ENCODE data around the gene FAM180B. TPM values are rescaled to one million over a fixed set of nuclear protein-coding genes. Genes with fewer than 3 reads are reported as not detected.
A peak's percentile ranks its signal among the peaks of the same experiment; 100 is the strongest.

FAM180B gene
- total and polyA plus RNA-seq, 2 of the 13 experiments (the other 11 are each of a cell fraction or from before 2014, with no cell fraction given), result 0.40 to 1.0 TPM

DNA sequence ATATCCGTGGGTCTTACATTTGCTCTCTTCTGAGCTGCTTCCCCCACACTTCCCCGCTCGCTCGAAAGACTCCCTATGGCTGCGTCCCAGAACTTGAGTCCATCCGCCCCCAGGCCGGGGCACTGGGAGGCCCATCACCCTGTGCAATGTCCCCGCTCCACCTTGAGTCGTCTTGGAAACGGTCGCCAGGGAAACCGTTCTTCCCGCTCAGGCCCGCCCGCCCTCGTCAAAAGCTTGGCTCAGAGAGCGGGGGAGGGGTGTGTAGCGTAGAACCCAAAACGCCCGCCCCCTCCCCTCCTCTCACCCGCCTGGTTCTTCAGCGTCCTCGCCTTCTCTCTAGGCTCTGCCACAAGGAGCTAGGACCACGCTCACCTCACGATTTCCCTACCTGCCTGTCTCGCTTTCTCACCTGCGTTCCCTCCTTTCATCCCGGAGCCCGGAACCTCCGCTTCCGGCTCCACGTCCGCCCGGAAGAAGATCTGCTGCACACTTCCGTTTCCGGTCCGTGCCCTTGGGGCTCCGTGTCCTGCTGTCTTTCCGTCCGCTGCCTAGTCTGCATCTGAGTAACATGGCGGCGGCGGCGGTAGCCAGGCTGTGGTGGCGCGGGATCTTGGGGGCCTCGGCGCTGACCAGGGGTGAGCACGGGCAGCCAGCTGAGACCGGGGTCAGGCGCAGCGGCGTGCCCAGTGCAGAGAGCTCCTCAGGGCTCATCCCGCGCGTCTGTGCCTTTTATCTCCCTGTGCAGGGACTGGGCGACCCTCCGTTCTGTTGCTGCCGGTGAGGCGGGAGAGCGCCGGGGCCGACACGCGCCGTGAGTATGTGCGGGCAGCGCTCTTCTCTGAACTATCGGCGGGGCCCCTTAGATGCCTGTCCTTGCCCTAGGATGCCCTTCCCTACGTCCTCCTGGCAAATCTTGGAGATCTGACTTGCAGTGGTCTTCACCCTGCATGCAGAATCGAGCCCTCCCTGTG lies 7.7 kb upstream of the FAM180B start, which contains the start of the genes KBTBD4 and NDUFS3 (continued):
- TF ChIP-seq, protein P1, sequence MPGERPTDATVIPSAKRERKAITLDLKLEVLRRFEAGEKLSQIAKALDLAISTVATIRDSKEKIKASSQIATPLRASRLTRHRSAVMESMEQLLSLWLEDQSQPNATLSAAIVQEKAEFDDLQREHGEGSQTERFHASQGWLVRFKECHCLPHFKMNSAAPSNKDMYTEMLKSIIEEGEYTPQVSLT (CRISPR knock-in tag; IDR thresholded peaks at IDR 0.05; ENCODE audit: borderline replicate concordance, low read depth), result 0 out of 2 replicates have a peak, but pooled peaks have one; percentile 61
- TF ChIP-seq ZNF879 (CRISPR knock-in tag; IDR thresholded peaks at IDR 0.05) (no peak), ZNF20 (CRISPR knock-in tag; IDR thresholded peaks at IDR 0.05) (no peak), SIX4 (CRISPR knock-in tag; IDR thresholded peaks at IDR 0.05) (peak; percentile 74), SAFB2 (CRISPR knock-in tag; IDR thresholded peaks at IDR 0.05; ENCODE audit: borderline replicate concordance, low read depth) (peak; percentile 76; the same call in 1 of the 2 replicates), SAP130 (CRISPR knock-in tag; IDR thresholded peaks at IDR 0.05; ENCODE audit: low read depth) (peak; percentile 98), ZNF343 (CRISPR knock-in tag; IDR thresholded peaks at IDR 0.05) (peak; percentile 59; the same call in 1 of the 2 replicates), GATAD1 (CRISPR knock-in tag; IDR thresholded peaks at IDR 0.05) (peak; percentile 100), FOXP1 (IDR thresholded peaks at IDR 0.05) (no peak; the same call in 1 of the 2 replicates), FOXP1 (CRISPR knock-in tag; IDR thresholded peaks at IDR 0.05) (peak; percentile 31; the same call in 1 of the 2 replicates), ZFP36L2 (CRISPR knock-in tag; IDR thresholded peaks at IDR 0.05) (peak; percentile 68; the same call in 1 of the 2 replicates), ZNF180 (CRISPR knock-in tag; IDR thresholded peaks at IDR 0.05; ENCODE audit: borderline replicate concordance, low read depth) (0 out of 2 replicates have a peak, but pooled peaks have one; percentile 39), ONECUT2 (CRISPR knock-in tag; IDR thresholded peaks at IDR 0.05) (no peak), ZNF10 (CRISPR knock-in tag; IDR thresholded peaks at IDR 0.05; ENCODE audit: borderline replicate concordance, low read depth) (no peak), NFIB (CRISPR knock-in tag; IDR thresholded peaks at IDR 0.05; ENCODE audit: borderline replicate concordance) (no peak)
- TF ChIP-seq, protein P2, sequence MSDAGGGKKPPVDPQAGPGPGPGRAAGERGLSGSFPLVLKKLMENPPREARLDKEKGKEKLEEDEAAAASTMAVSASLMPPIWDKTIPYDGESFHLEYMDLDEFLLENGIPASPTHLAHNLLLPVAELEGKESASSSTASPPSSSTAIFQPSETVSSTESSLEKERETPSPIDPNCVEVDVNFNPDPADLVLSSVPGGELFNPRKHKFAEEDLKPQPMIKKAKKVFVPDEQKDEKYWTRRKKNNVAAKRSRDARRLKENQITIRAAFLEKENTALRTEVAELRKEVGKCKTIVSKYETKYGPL (CRISPR knock-in tag; IDR thresholded peaks at IDR 0.05), result no peak; the same call in 1 of the 2 replicates
- TF ChIP-seq, protein P3, sequence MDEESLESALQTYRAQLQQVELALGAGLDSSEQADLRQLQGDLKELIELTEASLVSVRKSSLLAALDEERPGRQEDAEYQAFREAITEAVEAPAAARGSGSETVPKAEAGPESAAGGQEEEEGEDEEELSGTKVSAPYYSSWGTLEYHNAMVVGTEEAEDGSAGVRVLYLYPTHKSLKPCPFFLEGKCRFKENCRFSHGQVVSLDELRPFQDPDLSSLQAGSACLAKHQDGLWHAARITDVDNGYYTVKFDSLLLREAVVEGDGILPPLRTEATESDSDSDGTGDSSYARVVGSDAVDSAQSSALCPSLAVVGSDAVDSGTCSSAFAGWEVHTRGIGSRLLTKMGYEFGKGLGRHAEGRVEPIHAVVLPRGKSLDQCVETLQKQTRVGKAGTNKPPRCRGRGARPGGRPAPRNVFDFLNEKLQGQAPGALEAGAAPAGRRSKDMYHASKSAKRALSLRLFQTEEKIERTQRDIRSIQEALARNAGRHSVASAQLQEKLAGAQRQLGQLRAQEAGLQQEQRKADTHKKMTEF (CRISPR knock-in tag; IDR thresholded peaks at IDR 0.05), result peak; percentile 95
- TF ChIP-seq, protein P4, sequence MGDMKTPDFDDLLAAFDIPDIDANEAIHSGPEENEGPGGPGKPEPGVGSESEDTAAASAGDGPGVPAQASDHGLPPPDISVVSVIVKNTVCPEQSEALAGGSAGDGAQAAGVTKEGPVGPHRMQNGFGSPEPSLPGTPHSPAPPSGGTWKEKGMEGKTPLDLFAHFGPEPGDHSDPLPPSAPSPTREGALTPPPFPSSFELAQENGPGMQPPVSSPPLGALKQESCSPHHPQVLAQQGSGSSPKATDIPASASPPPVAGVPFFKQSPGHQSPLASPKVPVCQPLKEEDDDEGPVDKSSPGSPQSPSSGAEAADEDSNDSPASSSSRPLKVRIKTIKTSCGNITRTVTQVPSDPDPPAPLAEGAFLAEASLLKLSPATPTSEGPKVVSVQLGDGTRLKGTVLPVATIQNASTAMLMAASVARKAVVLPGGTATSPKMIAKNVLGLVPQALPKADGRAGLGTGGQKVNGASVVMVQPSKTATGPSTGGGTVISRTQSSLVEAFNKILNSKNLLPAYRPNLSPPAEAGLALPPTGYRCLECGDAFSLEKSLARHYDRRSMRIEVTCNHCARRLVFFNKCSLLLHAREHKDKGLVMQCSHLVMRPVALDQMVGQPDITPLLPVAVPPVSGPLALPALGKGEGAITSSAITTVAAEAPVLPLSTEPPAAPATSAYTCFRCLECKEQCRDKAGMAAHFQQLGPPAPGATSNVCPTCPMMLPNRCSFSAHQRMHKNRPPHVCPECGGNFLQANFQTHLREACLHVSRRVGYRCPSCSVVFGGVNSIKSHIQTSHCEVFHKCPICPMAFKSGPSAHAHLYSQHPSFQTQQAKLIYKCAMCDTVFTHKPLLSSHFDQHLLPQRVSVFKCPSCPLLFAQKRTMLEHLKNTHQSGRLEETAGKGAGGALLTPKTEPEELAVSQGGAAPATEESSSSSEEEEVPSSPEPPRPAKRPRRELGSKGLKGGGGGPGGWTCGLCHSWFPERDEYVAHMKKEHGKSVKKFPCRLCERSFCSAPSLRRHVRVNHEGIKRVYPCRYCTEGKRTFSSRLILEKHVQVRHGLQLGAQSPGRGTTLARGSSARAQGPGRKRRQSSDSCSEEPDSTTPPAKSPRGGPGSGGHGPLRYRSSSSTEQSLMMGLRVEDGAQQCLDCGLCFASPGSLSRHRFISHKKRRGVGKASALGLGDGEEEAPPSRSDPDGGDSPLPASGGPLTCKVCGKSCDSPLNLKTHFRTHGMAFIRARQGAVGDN (CRISPR knock-in tag; IDR thresholded peaks at IDR 0.05), result peak; percentile 93
